ENCODE data around the gene KLHL22.
"Not testable (repeated sequence)": the region's sequence is repeated elsewhere in the genome, so short reads cannot be mapped to it uniquely, and the experiment has no call there.

Gene KLHL22

DNA sequence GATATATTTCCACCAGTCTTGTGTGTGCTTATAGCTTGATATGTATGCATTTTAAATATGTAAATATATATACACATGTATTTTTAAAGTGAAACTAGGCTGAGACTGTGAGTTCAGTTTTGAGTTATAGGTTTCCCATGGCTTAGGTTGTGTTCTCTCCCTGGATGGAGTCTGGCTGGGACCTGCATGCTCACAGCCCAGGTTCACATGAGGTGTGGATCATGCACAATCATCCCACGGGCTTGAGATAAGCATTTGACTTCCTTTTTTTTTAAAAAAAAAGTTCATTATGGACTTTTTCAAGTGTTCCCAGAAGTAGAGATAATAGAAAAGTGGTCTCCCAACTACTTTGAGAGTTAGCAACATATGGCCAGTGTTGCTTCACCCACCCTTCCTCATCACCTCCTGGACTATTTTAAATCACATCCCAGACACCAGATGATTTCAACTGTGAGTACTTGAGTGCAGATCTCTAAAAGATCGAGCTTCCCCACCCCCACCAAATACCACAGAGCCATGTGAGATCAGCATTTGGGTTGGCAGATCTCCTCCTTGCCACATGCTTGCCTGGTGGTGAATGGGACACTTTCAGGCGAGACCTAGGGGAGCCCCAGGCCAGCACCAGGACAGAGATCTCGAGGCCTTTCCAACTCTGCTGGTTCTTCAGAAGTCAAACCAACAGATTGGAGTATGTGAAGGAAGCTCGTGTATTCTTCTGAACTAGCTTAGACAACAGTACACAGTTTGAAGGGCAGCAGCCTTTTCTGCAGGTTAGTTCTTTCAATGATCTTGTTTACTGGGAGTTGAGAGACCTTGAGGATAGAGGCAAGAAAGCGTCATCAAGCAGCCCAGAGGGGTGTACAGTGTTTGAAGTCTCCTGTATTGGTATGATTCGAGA is 27.7 kb upstream of the KLHL22 start:
- DNase-seq (ENCODE audit: low read depth, low spot score) = no peak

DNA sequence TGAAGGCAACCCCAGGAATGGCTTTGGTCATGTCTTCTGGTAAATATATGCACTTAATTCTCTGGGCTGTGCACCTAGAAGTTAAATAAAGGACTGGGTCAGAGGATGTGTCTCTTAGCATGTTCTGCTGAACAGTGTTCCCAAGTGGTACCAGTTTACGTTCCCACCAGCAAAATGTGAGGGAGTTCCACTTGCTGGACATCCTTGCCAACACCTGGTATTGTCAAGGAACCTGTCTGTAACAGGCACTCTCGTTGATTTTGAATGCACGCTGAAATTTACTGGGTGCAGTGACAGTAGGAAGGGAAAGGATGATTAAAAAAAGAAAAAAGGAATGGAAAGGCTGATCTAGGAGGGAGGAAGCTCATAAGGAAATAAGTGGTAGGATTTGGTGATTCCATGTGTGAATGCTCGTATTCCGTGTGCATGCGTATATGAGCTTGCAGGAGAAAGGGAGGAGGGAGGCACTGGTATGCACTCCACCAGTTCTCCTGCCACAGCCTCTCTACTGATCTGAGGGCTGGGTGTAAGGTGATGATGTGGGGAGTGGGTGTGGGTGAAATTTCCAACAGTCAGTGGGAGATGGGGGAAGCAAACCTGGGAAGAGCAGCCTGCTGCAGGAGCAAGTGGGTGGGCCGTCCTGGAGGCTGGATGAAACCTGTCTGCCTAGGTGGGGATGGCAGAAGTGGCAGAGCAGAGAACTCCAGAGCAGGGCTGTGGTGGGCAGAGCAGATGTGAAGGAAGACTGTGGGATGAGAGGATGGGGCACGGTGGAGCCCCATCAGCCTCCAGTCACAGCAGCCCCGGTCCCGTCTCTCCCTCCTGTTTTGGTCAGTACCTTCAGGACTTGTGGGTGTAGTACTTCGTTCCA is 26.8 kb upstream of the KLHL22 start:
- no peak for DNase-seq (ENCODE audit: low read depth, low spot score)

DNA sequence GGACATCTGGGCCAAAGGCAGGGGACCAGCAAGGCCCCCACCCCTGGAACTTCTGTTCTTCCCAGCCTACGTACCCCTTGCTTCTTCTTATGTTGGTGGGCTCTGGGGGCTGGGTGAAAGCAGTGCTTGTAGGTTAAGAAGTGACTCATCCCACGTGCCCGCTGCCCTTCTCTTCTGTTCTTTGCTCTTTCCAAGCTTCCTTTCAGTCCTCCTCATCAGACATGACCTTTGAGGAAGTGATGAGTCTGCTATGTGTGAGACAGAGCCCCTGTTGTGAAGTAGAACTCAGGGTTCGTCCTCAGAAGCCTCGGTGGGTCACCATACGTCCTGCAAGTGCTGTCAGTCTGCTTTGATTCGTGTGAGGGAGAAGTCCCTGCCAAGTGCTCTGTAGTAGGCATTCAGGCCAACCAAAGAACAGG is 24.5 kb upstream of the KLHL22 start:
- DNase-seq (ENCODE audit: low read depth, low spot score) = no peak

DNA sequence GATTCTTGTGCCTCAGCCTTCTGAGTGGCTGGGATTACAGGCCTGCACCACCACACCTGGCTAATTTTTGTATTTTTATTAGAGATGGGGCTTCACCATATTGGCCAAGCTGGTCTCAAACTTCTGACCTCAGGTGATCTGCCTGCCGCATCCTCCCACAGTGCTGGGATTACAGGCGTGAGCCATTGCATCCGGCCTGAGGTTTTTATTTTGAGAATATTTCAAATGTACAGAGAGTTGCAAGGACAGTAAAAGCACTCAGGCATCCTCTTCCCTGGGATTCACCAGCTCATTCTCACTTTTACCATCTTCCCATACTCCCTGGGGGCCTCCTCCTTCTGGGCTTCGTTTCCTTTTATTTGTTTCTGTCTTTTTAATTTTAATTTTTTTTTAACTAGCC is 24.0 kb upstream of the KLHL22 start:
- no peak for DNase-seq (ENCODE audit: low read depth, low spot score)

DNA sequence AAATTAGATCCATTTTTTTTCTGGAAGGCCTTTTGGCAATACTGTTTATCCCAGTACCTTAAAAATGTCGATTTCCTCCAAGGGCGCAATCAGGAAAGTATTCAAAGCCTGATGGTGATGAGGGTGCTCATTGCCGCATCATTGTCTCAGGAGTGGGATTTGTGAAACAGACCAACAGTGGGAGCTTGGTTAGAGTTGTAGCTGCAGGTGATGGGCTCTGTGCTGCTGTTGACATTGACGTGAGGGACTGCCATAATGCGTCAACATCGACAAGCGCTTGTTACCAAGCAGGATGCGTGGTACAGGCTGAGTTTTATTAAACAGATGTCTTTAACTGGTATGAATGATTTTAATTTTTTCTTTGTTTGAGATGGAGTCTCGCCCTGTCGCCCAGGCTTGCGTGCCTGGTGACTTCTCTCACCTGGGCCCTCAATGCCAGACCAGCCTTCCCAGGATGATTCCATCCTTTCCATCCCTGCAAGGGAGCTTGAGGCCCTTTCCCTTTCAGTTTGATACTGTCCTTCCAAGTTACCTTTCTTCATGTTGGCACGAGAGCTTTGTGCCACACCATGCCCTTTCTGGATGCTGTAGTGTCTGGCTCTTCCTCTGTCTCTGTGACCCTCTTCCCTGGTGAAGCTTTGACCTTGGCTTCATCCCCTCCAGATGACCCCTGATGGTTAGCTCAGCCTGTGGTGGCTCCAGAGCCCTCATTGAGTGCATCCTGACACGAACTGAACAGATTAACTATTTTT is 22.4 kb upstream of the KLHL22 start:
- DNase-seq (ENCODE audit: low read depth, low spot score) = no peak

DNA sequence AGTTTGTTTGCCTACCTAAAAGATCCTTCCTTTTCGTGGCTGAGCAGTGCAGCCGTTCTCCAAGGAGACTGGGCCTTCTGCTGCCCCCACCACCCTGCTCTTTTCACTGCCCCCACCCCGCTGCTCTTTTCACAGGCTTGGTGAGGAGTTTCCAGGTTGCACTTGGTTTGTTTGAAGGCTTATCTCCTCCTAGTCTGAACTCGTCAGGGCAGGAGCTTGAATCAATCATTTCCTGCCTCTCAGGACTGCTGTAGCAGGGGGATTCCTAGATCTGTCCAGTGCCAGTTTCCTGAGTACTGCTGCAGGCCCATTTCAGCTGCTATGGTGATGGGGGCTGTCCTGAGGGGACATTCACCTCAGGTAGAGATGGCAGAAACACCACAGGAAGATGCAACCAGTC is 21.8 kb upstream of the KLHL22 start:
- DNase-seq (ENCODE audit: low read depth, low spot score) = no peak

- DNase-seq (ENCODE audit: low read depth, low spot score) = no peak
Measured at GRCh38 chr22:20516399-20516798, 20.8 kb upstream of the KLHL22 start.

GRCh38 chr22:20514658-20515406 is 19.2 kb upstream of the KLHL22 start:
- no peak for DNase-seq (ENCODE audit: low read depth, low spot score)

- no peak for DNase-seq (ENCODE audit: low read depth, low spot score)
Measured at GRCh38 chr22:20511578-20512229, 16.1 kb upstream of the KLHL22 start.

DNA sequence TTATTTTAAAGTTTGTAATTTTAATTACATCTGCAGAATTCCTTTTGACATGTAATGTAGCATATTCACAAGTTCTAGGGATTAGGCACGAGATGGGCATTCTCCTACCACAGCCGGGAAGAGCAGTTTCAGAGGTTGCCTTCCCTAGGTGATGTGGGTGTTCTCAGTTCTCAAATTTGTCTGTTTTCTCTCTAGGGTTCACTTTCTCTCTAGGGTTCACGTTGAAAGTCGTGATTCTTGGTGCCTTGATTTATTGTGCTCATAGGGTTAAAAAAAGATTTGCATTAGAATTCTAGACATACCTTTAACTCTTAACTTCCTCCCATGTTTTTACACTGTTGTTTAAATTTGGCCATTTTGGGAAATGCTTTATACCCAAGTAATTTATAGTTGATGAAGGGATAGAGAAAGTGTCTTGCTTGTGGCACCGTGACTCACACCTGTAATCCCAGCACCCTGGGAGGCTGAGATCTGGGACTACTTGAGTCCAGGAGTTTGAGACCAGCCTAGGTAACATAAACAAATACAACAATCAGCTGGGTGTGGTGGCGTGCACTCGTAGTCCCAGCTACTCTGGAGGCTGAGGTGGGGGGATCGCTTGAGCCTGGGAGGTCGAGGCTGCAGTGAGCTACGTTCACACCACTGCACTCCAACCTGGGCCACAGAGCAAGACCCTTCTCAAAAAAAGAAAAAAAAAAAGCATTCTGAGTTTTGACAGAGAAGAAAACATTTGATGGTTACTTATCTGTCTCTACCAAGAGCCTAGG is 15.4 kb upstream of the KLHL22 start:
- DNase-seq (ENCODE audit: low read depth, low spot score) = no peak

DNA sequence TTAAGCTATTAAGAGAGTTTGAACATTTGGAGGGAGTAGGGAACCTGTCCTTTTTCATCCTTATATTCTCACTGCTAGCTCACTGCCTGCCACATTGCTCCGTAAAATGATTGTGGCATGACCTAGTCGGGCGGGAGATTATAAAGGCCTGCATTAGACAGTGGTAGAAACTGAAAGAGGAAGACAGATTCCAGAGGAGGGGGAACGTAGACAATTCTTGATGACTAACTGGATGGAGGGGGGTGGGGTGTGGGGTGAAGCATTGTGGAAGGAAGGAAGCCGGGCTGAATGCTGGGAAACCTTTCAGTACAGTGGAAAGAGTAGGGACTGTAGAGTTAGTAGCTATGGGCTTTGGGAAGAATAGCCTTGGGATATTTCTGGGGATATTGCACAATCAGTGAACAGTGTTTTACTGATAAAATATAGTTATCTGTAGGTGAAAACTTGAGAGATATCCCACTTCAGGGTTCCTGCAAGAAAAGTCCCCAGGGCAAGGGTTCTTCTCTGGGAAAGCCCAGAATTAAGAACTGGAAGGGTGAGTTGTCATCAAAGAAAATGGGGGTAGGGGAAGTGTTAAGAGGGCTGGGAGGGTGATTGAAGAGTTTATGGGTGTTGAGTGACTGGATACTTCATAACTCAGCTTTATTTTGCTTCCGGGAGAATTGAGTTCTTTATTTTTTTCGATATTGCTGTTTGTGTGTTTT is 13.9 kb upstream of the KLHL22 start:
- DNase-seq (ENCODE audit: low read depth, low spot score) = peak; percentile 63

DNA sequence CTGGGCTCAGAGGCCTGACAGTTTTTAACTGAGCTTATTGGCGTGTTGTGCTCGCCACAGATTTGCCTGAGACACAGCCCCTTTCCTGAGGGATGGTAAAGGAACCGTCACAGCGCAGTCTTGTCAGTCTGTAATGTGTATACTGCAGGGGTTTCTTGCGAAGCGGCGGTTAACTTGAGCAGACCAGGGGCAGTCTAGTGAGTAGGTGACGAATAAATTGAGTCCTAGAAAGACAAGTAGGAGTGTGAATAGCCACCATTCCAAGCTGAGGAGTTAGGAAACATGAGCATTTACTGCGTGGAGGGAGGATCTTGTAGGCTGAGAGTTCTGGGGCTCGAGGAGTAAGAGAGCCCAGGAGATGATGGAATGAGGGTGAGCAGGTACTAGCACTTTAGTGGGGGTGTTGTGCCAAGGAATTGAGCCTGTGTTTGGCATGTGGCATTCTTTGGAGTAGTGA is 13.2 kb upstream of the KLHL22 start:
- DNase-seq (ENCODE audit: low read depth, low spot score) = no peak

GRCh38 chr22:20508067-20508755 is 12.6 kb upstream of the KLHL22 start:
- DNase-seq (ENCODE audit: low read depth, low spot score) = not testable (repeated sequence)

- peak; percentile 94 for DNase-seq (ENCODE audit: low read depth, low spot score)
Measured at GRCh38 chr22:20507253-20508066, 11.9 kb upstream of the KLHL22 start, which contains the start of gene MED15. Gene MED15 (plus strand): TSS chr22:20507610. CDS start chr22:20507679, 69 bp downstream.

- no peak for DNase-seq (ENCODE audit: low read depth, low spot score)
Measured at GRCh38 chr22:20506543-20507252, 11.1 kb upstream of the KLHL22 start.

DNA sequence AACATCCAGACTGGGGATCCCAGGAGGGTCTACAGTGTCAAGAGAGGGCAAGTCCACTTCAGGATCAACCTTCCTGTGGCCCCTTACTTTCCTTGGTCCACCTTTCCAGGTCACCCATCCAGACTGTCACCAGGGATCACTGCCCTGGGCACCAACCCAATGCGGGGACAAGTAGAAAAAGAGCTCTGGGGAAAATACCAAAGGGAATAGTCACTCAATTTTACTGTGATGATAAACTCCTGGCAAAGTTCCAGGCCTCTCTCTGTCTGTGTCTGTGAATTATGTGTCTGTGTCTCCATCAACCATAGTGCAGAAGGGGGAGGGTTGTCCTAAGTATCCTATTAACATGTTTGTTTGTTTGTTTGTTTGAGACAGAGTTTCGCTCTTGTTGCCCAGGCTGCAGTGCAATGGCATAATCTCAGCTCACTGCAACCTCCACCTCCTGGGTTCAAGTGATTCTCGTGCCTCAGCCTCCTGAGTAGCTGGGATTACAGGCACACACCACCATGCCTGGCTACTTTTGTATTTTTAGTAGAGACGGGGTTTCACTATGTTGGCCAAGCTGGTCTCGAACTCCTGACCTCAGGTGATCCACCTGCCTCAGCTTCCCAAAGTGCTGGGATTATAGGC is 8.8 kb upstream of the KLHL22 start:
- DNase-seq (ENCODE audit: low read depth, low spot score) = peak; percentile 27

All from ELF-1 (cell line).